HEK293T (cell line): Measurements from ENCODE around the gene CCL26.

Experiments
- CTCF ChIA-PET: fragments of 350-600 bp; formaldehyde crosslinking; extraction: SDS; loops from one replicate; lab custom pipeline; 2021; ENCODE audit warnings: antibody characterized with exemption, inconsistent platforms; lab: Yijun Ruan, JAX
- POLR2A ChIA-PET: fragments of 350-600 bp; formaldehyde crosslinking; extraction: SDS; loops from one replicate; lab custom pipeline; 2020; ENCODE audit warnings: antibody characterized with exemption, inconsistent platforms; lab: Yijun Ruan, JAX
- DNase-seq: peaks from one replicate; pipeline ENCODE4 v3.0.0; 2012; ENCODE audit warnings: mixed read lengths; ENCODE audit errors: extremely low spot score
- ARNT ChIP-seq: fragments of 450-650 bp; IDR thresholded peaks from 2 replicates; pipeline ENCODE4 v1.6.1; 2017; ENCODE audit warnings: mild to moderate bottlenecking
- BHLHE40 ChIP-seq: fragments of 450-650 bp; IDR thresholded peaks from 2 replicates; pipeline ENCODE4 v1.6.1; 2016; ENCODE audit warnings: mild to moderate bottlenecking, moderate library complexity, borderline replicate concordance
- CTBP1 ChIP-seq: fragments of 450-650 bp; IDR thresholded peaks from 2 replicates; pipeline ENCODE4 v1.6.1; 2016; ENCODE audit warnings: borderline replicate concordance
- ELF4 ChIP-seq: fragments of 450-650 bp; IDR thresholded peaks from 2 replicates; pipeline ENCODE4 v1.6.1; 2017; ENCODE audit warnings: antibody characterized with exemption
- FOXA1 ChIP-seq: fragments of 450-650 bp; IDR thresholded peaks from 2 replicates; pipeline ENCODE4 v1.6.1; 2016; ENCODE audit warnings: mild to moderate bottlenecking
- FOXK2 ChIP-seq: fragments of 450-650 bp; IDR thresholded peaks from 2 replicates; pipeline ENCODE4 v1.6.1; 2016; ENCODE audit warnings: mild to moderate bottlenecking
- FOXM1 ChIP-seq: fragments of 450-650 bp; IDR thresholded peaks from 2 replicates; pipeline ENCODE4 v1.6.1; 2017; ENCODE audit warnings: mild to moderate bottlenecking, borderline replicate concordance
- HDGF ChIP-seq: fragments of 450-650 bp; IDR thresholded peaks from 2 replicates; pipeline ENCODE4 v1.6.1; 2017; ENCODE audit warnings: antibody characterized with exemption, borderline replicate concordance
- L3MBTL2 ChIP-seq: fragments of 450-650 bp; conservative IDR thresholded peaks from 2 replicates; pipeline ENCODE4 v1.6.1; 2016; ENCODE audit warnings: mild to moderate bottlenecking
- LEF1 ChIP-seq: fragments of 450-650 bp; IDR thresholded peaks from 2 replicates; pipeline ENCODE4 v1.6.1; 2017; ENCODE audit warnings: mild to moderate bottlenecking, borderline replicate concordance
- NFRKB ChIP-seq: fragments of 450-650 bp; IDR thresholded peaks from 2 replicates; pipeline ENCODE4 v1.6.1; 2016; ENCODE audit warnings: mild to moderate bottlenecking, moderate library complexity
- PKNOX1 ChIP-seq: fragments of 450-650 bp; IDR thresholded peaks from 2 replicates; pipeline ENCODE4 v1.6.1; 2016
- SP1 ChIP-seq: fragments of 450-650 bp; IDR thresholded peaks from 2 replicates; pipeline ENCODE4 v1.6.1; 2017
- SUZ12 ChIP-seq: fragments of 450-650 bp; IDR thresholded peaks from 2 replicates; pipeline ENCODE4 v1.6.1; 2016; ENCODE audit warnings: mild to moderate bottlenecking
- TARDBP ChIP-seq: fragments of 450-650 bp; IDR thresholded peaks from 2 replicates; pipeline ENCODE4 v1.6.1; 2016
- ZNF384 ChIP-seq: fragments of 450-650 bp; IDR thresholded peaks from 2 replicates; pipeline ENCODE4 v1.6.1; 2016

CCL26 gene

GRCh38 chr7:75772081-75773077 lies at the start of gene CCL26:
TSS of gene CCL26 (minus strand) at chr7:75772211. CDS start at chr7:75772176, 35 bp downstream.
- no peak for DNase-seq
- TF ChIP-seq L3MBTL2: no peak
- TF ChIP-seq HDGF: no peak
- TF ChIP-seq NFRKB: no peak
- TF ChIP-seq ELF4: no peak
- ChIA-PET CTCF (no interaction called here), POLR2A (no interaction called here)

GRCh38 chr7:75820688-75821087 lies 48.7 kb upstream of the CCL26 start:
- DNase-seq: no peak
- ChIA-PET POLR2A (no interaction called here), CTCF (no interaction called here)
- no peak for TF ChIP-seq HDGF

GRCh38 chr7:75819711-75820110 lies 47.7 kb upstream of the CCL26 start:
- POLR2A ChIA-PET: no interaction called here
- no peak for DNase-seq
- TF ChIP-seq NFRKB (no peak), SUZ12 (no peak), ZNF384 (no peak), BHLHE40 (no peak), ARNT (no peak)
- CTCF ChIA-PET: no interaction called here

- no peak for DNase-seq
- no peak for TF ChIP-seq TARDBP
- TF ChIP-seq FOXA1: no peak
- TF ChIP-seq L3MBTL2: no peak
- no peak for TF ChIP-seq BHLHE40
- no peak for TF ChIP-seq FOXM1
- TF ChIP-seq NFRKB: no peak
- TF ChIP-seq SUZ12: no peak
- TF ChIP-seq SP1: no peak
- no peak for TF ChIP-seq ARNT
- TF ChIP-seq LEF1: no peak
- no peak for TF ChIP-seq FOXK2
- ChIA-PET POLR2A (no interaction called here), CTCF (no interaction called here)
Observed at GRCh38 chr7:75818472-75818871, 46.5 kb upstream of the CCL26 start.

GRCh38 chr7:75817116-75817515 lies 45.1 kb upstream of the CCL26 start:
- no peak for DNase-seq
- CTCF ChIA-PET: no interaction called here
- POLR2A ChIA-PET: no interaction called here
- no peak for TF ChIP-seq FOXK2
- no peak for TF ChIP-seq L3MBTL2
- no peak for TF ChIP-seq BHLHE40
- no peak for TF ChIP-seq LEF1
- TF ChIP-seq SP1: no peak

- POLR2A ChIA-PET: no interaction called here
- CTCF ChIA-PET: no interaction called here
- TF ChIP-seq HDGF (no peak), TARDBP (no peak), CTBP1 (no peak), PKNOX1 (no peak), FOXA1 (no peak), BHLHE40 (no peak), SUZ12 (no peak), ZNF384 (no peak), ELF4 (no peak)
- DNase-seq: no peak
Observed at GRCh38 chr7:75815418-75816064, 43.5 kb upstream of the CCL26 start.

- ChIA-PET POLR2A (no interaction called here), CTCF (no interaction called here)
- DNase-seq: no peak
- TF ChIP-seq SUZ12: no peak
- no peak for TF ChIP-seq BHLHE40
- peak; percentile 56; the same call in 1 of the 2 replicates for TF ChIP-seq PKNOX1
Observed at GRCh38 chr7:75814407-75814947, 42.5 kb upstream of the CCL26 start.
